Heart left ventricle (tissue), 13 donors: ENCODE results near the gene RGL3.

Source experiments
- CTCF ChIP-seq, 12 donors: fragments of 200-600 bp; sonication (generic) in 4 of 12; IDR thresholded peaks; one replicate each; pipeline versions ENCODE4 v1.5.0 to v1.8.0; 2018 to 2022; ENCODE audit warnings: antibody characterized with exemption in 12 of 12, mild to moderate bottlenecking in 5 of 12
- POLR2A ChIP-seq, 2 donors: fragments of 450-650 bp; IDR thresholded peaks; one replicate each; pipeline ENCODE4 v1.6.1; 2017; ENCODE audit warnings: antibody characterized with exemption in 2 of 2, mild to moderate bottlenecking in 2 of 2, moderate library complexity in 2 of 2
- donor health status: ischemic (EF 13 %, LVEDD 7.1; RV severe dilation, severe dysfunction).
- donor health status: DM: no; HTN: yes; CAD: no.
- donor health status: DM: no; HTN: no; CAD: no.
- donor health status: ischemic (EF 25% LVEDD 6.9; RV normal size, moderate dysfunction).
- donor health status: ischemic (EF 25% LVEDD 5.7; RV mildly dilated, moderate dysfunction).
- donor health status: ischemic (EF 35%, LVEDD 5.7; RV mildly dilated, moderate dysfunction).
- donor health status: nonischemic (EF 11% LVEDD 7.7; RV severe dilation, severe dysfunction).
- donor health status: DM: yes; HTN: yes; CAD: no.
- donor health status: PGD.
- donor health status: ischemic (EF 29% LVEDD 5.4; RV normal size, mild dysfunction).
- donor health status: nonischemic (EF 23%, LVEDD 6.1; RV moderate dilation, normal function).

GRCh38 chr19:11464333-11465265 lies 45.5 kb upstream of the RGL3 start:
- TF ChIP-seq CTCF (IDR thresholded peaks at IDR 0.05) (no peak), POLR2A (IDR thresholded peaks at IDR 0.05) (no peak)
